Lower leg skin (tissue), 4 donors: ENCODE measurements around the gene ANTXR1. TPM values are rescaled to one million over a fixed set of nuclear protein-coding genes. Genes with fewer than 3 reads are reported as not detected.

Experiments
- DNase-seq, 2 donors: peaks; one replicate each; pipeline ENCODE4 v3.0.0-alpha.2; 2019; ENCODE audit warnings: low spot score in 2 of 2
- H3K4me3 ChIP-seq: fragments of 200-600 bp; sonication (generic); 2 replicates; pipeline ENCODE4 v1.5.1; 2017; ENCODE audit warnings: mild to moderate bottlenecking, low read depth; ENCODE audit not compliant: poor library complexity, severe bottlenecking
- POLR2A ChIP-seq, 2 donors: fragments of 450-650 bp; IDR thresholded peaks; one replicate each; pipeline ENCODE4 v1.6.1; 2016 to 2017; ENCODE audit warnings: antibody characterized with exemption in 2 of 2, mild to moderate bottlenecking in 1 of 2, moderate library complexity in 1 of 2
- WGBS, 2 donors: methylation state at CpG; one replicate each; pipeline ENCODE4 v1.1.5; 2018; 5-methylcytosine and 5-hydroxymethylcytosine counted together
- intact Hi-C: fragments of 100-400 bp; cut with DNase I; formaldehyde crosslinking; loops from one replicate; pipeline ENCODE4 v1.15.0; 2023; ENCODE audit warnings: low total_unique reads
- total RNA-seq, 4 donors: library from RNA; depleted of rRNA; stranded (reverse); fragments of >200 nt; gene quantifications; one replicate each; pipeline ENCODE4 v1.1.0, GENCODE V29; 2016
- TF ChIP-seq, protein P1 (sequence below), 3 donors: fragments of 450-650 bp; IDR thresholded peaks; one replicate each; pipeline ENCODE4 v1.5.1; 2016; ENCODE audit warnings: antibody characterized with exemption in 3 of 3, mild to moderate bottlenecking in 3 of 3, moderate library complexity in 2 of 3

The ANTXR1 gene
- total RNA-seq, 4 donors from 2014 or later: 43.3 to 56.7 (median 52.7) TPM

DNA sequence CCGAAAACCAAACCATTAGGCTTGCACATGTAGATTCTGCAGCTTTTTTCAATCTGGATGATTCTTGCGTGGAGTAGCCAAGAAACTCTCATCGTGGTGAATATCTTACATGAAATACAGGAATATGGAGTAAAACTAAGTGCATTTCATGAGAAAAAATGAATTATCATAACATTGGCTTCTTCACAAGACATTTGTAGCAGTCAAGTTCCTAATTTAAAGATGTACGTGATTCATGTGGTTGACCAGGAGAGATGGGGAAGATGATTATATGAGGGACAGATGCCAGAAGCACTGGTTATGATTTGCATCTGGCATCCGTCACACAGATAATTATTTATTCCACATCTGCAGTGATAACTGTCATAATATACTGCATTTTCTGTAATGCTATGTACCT, 90.4 kb downstream of the ANTXR1 start:
- 44 to 76% methylated on average over 5 of the region's 5 CpGs for WGBS, 2 donors
- H3K4me3 ChIP-seq: no peak overlapping the region
- no peak for DNase-seq
- intact Hi-C loops: no loop called here
- TF ChIP-seq POLR2A (IDR thresholded peaks at IDR 0.05): no peak
- TF ChIP-seq, protein P1, sequence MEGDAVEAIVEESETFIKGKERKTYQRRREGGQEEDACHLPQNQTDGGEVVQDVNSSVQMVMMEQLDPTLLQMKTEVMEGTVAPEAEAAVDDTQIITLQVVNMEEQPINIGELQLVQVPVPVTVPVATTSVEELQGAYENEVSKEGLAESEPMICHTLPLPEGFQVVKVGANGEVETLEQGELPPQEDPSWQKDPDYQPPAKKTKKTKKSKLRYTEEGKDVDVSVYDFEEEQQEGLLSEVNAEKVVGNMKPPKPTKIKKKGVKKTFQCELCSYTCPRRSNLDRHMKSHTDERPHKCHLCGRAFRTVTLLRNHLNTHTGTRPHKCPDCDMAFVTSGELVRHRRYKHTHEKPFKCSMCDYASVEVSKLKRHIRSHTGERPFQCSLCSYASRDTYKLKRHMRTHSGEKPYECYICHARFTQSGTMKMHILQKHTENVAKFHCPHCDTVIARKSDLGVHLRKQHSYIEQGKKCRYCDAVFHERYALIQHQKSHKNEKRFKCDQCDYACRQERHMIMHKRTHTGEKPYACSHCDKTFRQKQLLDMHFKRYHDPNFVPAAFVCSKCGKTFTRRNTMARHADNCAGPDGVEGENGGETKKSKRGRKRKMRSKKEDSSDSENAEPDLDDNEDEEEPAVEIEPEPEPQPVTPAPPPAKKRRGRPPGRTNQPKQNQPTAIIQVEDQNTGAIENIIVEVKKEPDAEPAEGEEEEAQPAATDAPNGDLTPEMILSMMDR (IDR thresholded peaks at IDR 0.05): no peak

DNA sequence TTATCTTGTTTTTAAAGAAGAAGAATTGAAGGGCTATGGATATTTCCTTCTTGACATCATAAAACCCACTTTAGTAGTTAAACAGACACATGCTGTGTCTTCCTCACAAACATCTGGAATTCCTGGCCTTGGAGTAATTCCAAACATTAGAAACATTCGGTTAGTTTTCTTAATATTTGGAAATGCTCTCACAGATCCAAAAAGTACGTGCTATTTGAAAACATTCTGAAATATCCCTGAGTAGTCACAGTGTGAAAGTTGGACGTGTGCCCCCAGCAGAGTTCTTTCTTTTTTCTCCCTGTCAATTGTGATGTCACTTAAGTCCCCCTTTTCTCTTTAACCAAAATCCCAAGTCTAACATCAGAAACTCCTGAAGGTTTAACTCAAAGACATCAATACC, 91.3 kb downstream of the ANTXR1 start:
- peak; percentile 46 to 90 for DNase-seq
- WGBS, 2 donors: 55 to 67% methylated on average over 3 of the region's 3 CpGs
- intact Hi-C loops: no loop called here
- TF ChIP-seq, protein P1 (IDR thresholded peaks at IDR 0.05): no peak
- no peak for TF ChIP-seq POLR2A (IDR thresholded peaks at IDR 0.05)
- H3K4me3 ChIP-seq: no peak overlapping the region

DNA sequence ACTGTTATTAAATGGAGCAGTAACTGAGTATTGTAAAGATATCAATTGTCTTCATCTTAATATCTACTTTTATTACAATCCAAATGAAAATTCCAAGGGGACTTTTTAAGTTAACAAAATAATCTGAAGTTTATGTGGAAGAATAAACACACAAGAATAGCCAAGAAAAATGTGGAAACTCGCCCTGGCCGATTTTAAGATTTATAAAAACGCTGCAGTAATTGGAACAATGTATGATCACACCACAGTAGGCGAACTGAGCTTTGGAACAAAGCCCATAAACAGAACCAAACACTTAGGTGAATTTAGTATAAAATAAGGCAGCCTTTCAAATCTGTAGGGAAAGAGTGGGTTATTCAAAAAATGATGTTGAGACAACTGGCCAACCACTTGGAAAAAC, 96.3 kb downstream of the ANTXR1 start:
- DNase-seq: no peak
- 65 to 69% methylated on average over 4 of the region's 4 CpGs for WGBS, 2 donors

DNA sequence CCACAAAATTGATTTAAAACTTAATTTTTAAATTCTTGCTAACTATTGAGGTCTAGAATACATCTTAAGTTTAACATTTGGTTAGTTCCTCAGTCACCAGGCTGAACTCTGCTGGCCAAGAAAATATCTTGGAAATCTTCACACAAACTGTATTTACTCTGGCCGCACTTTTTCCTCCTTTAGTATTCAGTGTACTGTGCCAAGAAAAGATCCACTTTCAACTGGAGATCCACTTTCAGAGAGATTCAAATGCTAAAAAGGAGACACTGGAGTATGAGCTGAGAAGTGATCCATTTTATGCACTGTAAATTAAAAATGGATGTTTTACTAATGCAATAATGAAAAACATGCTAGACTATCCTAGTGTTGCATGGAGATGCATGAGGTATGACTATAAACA, 98.1 kb downstream of the ANTXR1 start:
- intact Hi-C loops: no loop called here
- no peak overlapping the region for H3K4me3 ChIP-seq
- 40 to 65% methylated on average over 1 of the region's 1 CpG for WGBS, 2 donors
- TF ChIP-seq, protein P1 (IDR thresholded peaks at IDR 0.05): no peak
- TF ChIP-seq POLR2A (IDR thresholded peaks at IDR 0.05): no peak
- no peak for DNase-seq

More for the DNA sequence above, 96.3 kb downstream of the ANTXR1 start:
- intact Hi-C loops: no loop called here
- H3K4me3 ChIP-seq: no peak overlapping the region
- TF ChIP-seq POLR2A (IDR thresholded peaks at IDR 0.05): no peak
- TF ChIP-seq, protein P1 (IDR thresholded peaks at IDR 0.05): no peak

DNA sequence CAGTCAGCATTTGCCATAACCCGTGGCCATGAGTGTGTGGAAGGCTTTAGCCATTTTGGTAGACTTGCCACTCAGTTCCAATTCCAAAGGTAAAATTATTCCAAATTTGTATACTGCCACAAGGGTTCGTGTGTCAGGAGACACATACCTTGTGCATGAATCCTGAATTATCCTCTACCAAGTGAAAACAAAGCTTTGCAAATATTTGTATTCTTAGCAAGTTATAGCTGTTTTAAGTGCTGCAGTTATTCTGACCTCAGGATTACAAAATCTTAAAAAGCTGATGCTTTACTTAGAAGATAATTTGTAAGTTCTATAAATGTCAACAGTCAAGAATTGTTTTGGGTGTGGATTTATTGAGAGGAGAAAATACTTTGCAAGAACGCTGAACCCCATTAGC, 100.6 kb downstream of the ANTXR1 start:
- 75 to 80% methylated on average over 3 of the region's 3 CpGs for WGBS, 2 donors
- intact Hi-C loops: no loop called here
- TF ChIP-seq, protein P1 (IDR thresholded peaks at IDR 0.05): no peak
- no peak for TF ChIP-seq POLR2A (IDR thresholded peaks at IDR 0.05)
- H3K4me3 ChIP-seq: no peak overlapping the region
- DNase-seq: no peak

DNA sequence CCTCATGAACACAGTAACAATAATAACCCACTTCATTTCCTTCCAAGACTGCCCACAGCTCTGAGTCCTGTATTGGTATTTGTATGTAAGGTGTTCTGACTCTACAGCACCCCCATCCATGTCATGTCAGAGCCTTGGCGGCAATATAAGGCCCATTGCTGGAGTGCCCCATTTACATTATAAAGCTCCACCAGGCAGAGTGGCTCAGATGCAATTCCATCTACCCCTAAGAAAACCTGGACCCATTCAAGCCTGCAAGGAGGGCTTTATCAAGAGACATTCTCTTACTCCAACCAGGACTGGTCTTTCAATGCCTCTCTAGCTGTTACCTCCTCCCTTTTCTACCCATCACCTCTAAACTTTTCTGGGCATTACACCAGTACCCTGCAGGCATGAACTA, 101.6 kb downstream of the ANTXR1 start:
- intact Hi-C loops: no loop called here
- DNase-seq: no peak
- TF ChIP-seq, protein P1 (IDR thresholded peaks at IDR 0.05): no peak
- TF ChIP-seq POLR2A (IDR thresholded peaks at IDR 0.05): no peak
- WGBS, 2 donors: 90 to 94% methylated on average over 1 of the region's 1 CpG
- H3K4me3 ChIP-seq: no peak overlapping the region
